Cardiac muscle cell (in vitro differentiated cells and primary cell): ENCODE results near the gene ADAT2. TPM values are rescaled to one million over a fixed set of nuclear protein-coding genes. Genes with fewer than 3 reads are reported as not detected.
A peak's percentile ranks its signal among the peaks of the same experiment; 100 is the strongest.

Experiments used
- DNase-seq, 2 donors: peaks; one replicate each; pipeline versions ENCODE4 v3.0.0 to v3.0.0-alpha.2; 2010 to 2017; ENCODE audit warnings: low read depth in 1 of 2, low spot score in 1 of 2
- H3K27ac ChIP-seq: fragments of 200-600 bp; sonication (generic); 2 replicates; pipeline ENCODE4 v1.5.1; 2016
- H3K27me3 ChIP-seq: fragments of 200-600 bp; sonication (generic); 2 replicates; pipeline ENCODE4 v1.6.0; 2016; ENCODE audit warnings: control low read depth
- H3K36me3 ChIP-seq: fragments of 200-600 bp; sonication (generic); 2 replicates; pipeline ENCODE4 v1.5.1; 2016; ENCODE audit warnings: control low read depth
- H3K4me1 ChIP-seq: fragments of 200-600 bp; sonication (generic); 2 replicates; pipeline ENCODE4 v1.8.1; 2017; ENCODE audit warnings: low read depth, mild to moderate bottlenecking, mixed run types
- H3K4me3 ChIP-seq: fragments of 200-600 bp; sonication (generic); 2 replicates; pipeline ENCODE4 v1.5.1; 2016; ENCODE audit warnings: mild to moderate bottlenecking
- H3K9me3 ChIP-seq: fragments of 200-600 bp; sonication (generic); 2 replicates; pipeline ENCODE4 v1.5.1; 2017; ENCODE audit warnings: low read depth, mild to moderate bottlenecking, control low read depth
- CTCF ChIP-seq: IDR thresholded peaks from 2 replicates; pipeline ENCODE4 v1.5.1; 2012; ENCODE audit warnings: low read depth, mild to moderate bottlenecking, low read length
- polyA plus RNA-seq: library from polyadenylated mRNA; unstranded; fragments of >200 nt; fragmentation: Nextera tagmentation; extraction: Ambion mirVana; gene quantifications from 2 replicates; pipeline ENCODE4 v1.2.1, GENCODE V29; 2016
- total RNA-seq: library from RNA; depleted of rRNA; stranded (reverse); fragments of >200 nt; gene quantifications from 2 replicates; pipeline ENCODE4 v1.2.3, GENCODE V29; 2016

Gene ADAT2
- total and polyA plus RNA-seq, 2 experiments from 2014 or later, result 5.7 to 10.9 TPM

- no peaks in the 10 kb centered on the region for H3K36me3 ChIP-seq
- no peak overlapping the region for H3K4me3 ChIP-seq
- H3K4me1 ChIP-seq, result no peaks in the 10 kb centered on the region
- H3K27me3 ChIP-seq, result no peaks in the 10 kb centered on the region
- DNase-seq, result no peak
- no peak for TF ChIP-seq CTCF
- H3K9me3 ChIP-seq, result no peaks in the 10 kb centered on the region
- H3K27ac ChIP-seq, result no peak overlapping the region
Observed at GRCh38 chr6:143426026-143426425, 24.5 kb downstream of the ADAT2 start.

- no peak overlapping the region for H3K4me3 ChIP-seq
- no peaks in the 10 kb centered on the region for H3K9me3 ChIP-seq
- TF ChIP-seq CTCF, result no peak
- no peak for DNase-seq
- no peaks in the 10 kb centered on the region for H3K27me3 ChIP-seq
- H3K36me3 ChIP-seq, result no peaks in the 10 kb centered on the region
- no peaks in the 10 kb centered on the region for H3K4me1 ChIP-seq
- H3K27ac ChIP-seq, result no peak overlapping the region
Observed at GRCh38 chr6:143419526-143419925, 31.0 kb downstream of the ADAT2 start.

- Histone ChIP-seq H3K9me3 (no peaks in the 10 kb centered on the region), H3K4me1 (no peaks in the 10 kb centered on the region), H3K4me3 (no peak overlapping the region), H3K36me3 (no peaks in the 10 kb centered on the region), H3K27ac (no peak overlapping the region), H3K27me3 (no peaks in the 10 kb centered on the region)
- TF ChIP-seq CTCF, result no peak
- DNase-seq, result no peak
Observed at GRCh38 chr6:143414769-143415168, 35.7 kb downstream of the ADAT2 start.

- H3K36me3 ChIP-seq, result no peaks in the 10 kb centered on the region
- H3K27ac ChIP-seq, result no peak overlapping the region
- no peak overlapping the region for H3K4me3 ChIP-seq
- no peaks in the 10 kb centered on the region for H3K27me3 ChIP-seq
- TF ChIP-seq CTCF, result no peak
- H3K4me1 ChIP-seq, result no peaks in the 10 kb centered on the region
- peak in 1 of 2 donors; percentile 7 for DNase-seq
- no peaks in the 10 kb centered on the region for H3K9me3 ChIP-seq
Observed at GRCh38 chr6:143410859-143411270, 39.6 kb downstream of the ADAT2 start.

- Histone ChIP-seq H3K27me3 (no peaks in the 10 kb centered on the region), H3K36me3 (no peaks in the 10 kb centered on the region), H3K9me3 (no peaks in the 10 kb centered on the region), H3K4me3 (no peak overlapping the region), H3K27ac (no peak overlapping the region), H3K4me1 (no peaks in the 10 kb centered on the region)
- no peak for DNase-seq
- no peak for TF ChIP-seq CTCF
Observed at GRCh38 chr6:143408787-143409162, 41.7 kb downstream of the ADAT2 start.

- TF ChIP-seq CTCF, result no peak
- H3K27me3 ChIP-seq, result no peaks in the 10 kb centered on the region
- no peaks in the 10 kb centered on the region for H3K9me3 ChIP-seq
- no peaks in the 10 kb centered on the region for H3K4me1 ChIP-seq
- H3K27ac ChIP-seq, result no peak overlapping the region
- no peak overlapping the region for H3K4me3 ChIP-seq
- no peak for DNase-seq
- no peaks in the 10 kb centered on the region for H3K36me3 ChIP-seq
Observed at GRCh38 chr6:143408151-143408786, 42.2 kb downstream of the ADAT2 start.
